Thyroid gland (tissue), 4 donors: Measurements from ENCODE around the gene ACSL3. TPM values are rescaled to one million over a fixed set of nuclear protein-coding genes. Genes with fewer than 3 reads are reported as not detected.

Experiments used
- DNase-seq, 2 donors: peaks; one replicate each; pipeline ENCODE4 v3.0.0-alpha.2; 2019
- H3K27ac ChIP-seq, 3 donors: fragments of 200-600 bp; sonication (generic); 1 replicate in 2 of 3; 2 replicates in 1 of 3; pipeline ENCODE4 v1.5.1; 2016 to 2019; ENCODE audit warnings: mild to moderate bottlenecking in 1 of 3, moderate library complexity in 1 of 3
- H3K27me3 ChIP-seq: fragments of 200-600 bp; sonication (generic); one replicate; pipeline ENCODE4 v1.5.1; 2019
- H3K36me3 ChIP-seq, 2 donors: fragments of 200-600 bp; sonication (generic); one replicate each; pipeline ENCODE4 v1.5.1; 2016 to 2019
- H3K4me1 ChIP-seq, 2 donors: fragments of 200-600 bp; sonication (generic); one replicate each; pipeline ENCODE4 v1.5.1; 2017 to 2019
- H3K4me3 ChIP-seq, 3 donors: fragments of 200-600 bp; sonication (generic); replicated peaks in 1 of 3; 1 replicate in 2 of 3; 2 replicates in 1 of 3; pipeline ENCODE4 v1.5.1; 2016; ENCODE audit warnings: mild to moderate bottlenecking in 1 of 3
- H3K9me3 ChIP-seq: fragments of 200-600 bp; sonication (generic); one replicate; pipeline ENCODE4 v1.5.1; 2017
- CTCF ChIP-seq, 6 experiments: fragments of 200-600 bp in 3 of 6; fragments of 450-650 bp in 3 of 6; sonication (generic) in 3 of 6; IDR thresholded peaks; one replicate each; pipeline ENCODE4 v1.5.1; 2016 to 2019; ENCODE audit warnings: antibody characterized with exemption in 6 of 6, mild to moderate bottlenecking in 2 of 6, inconsistent platforms in 1 of 6, moderate library complexity in 1 of 6
- POLR2A ChIP-seq, 2 donors: fragments of 450-650 bp; IDR thresholded peaks; one replicate each; pipeline ENCODE4 v1.6.1; 2017; ENCODE audit warnings: antibody characterized with exemption in 2 of 2, mild to moderate bottlenecking in 2 of 2, moderate library complexity in 1 of 2
- WGBS, 2 donors: methylation state at CpG; one replicate each; pipeline ENCODE4 v1.1.5; 2017; 5-methylcytosine and 5-hydroxymethylcytosine counted together
- intact Hi-C: fragments of 100-400 bp; cut with DNase I; formaldehyde crosslinking; loops from one replicate; pipeline ENCODE4 v1.15.1; 2023
- total RNA-seq, 4 donors: library from RNA; depleted of rRNA; stranded (reverse); fragments of >200 nt; gene quantifications; one replicate each; pipeline ENCODE4 v1.2.3, GENCODE V29; 2016

Gene ACSL3
- total RNA-seq, 4 donors from 2014 or later, result 62.0 to 85.8 (median 76.6) TPM

GRCh38 chr2:222944552-222944951 lies 83.7 kb downstream of the ACSL3 start:
- TF ChIP-seq POLR2A (IDR thresholded peaks at IDR 0.05), result no peak
- TF ChIP-seq CTCF (IDR thresholded peaks at IDR 0.05), result no peak
- no peak for DNase-seq
- Histone ChIP-seq H3K36me3 (peaks cover 0 to 2% of the 10 kb centered on the region in 2 donors), H3K4me3 (no peak overlapping the region), H3K9me3 (no peaks in the 10 kb centered on the region), H3K4me1 (no peaks in the 10 kb centered on the region), H3K27me3 (no peaks in the 10 kb centered on the region), H3K27ac (no peak overlapping the region)
- intact Hi-C loops, result no loop called here
- 85 to 95% methylated on average over 1 of the region's 1 CpG for WGBS, 2 donors

GRCh38 chr2:222944971-222945740 lies 84.3 kb downstream of the ACSL3 start:
- TF ChIP-seq POLR2A (IDR thresholded peaks at IDR 0.05) (no peak), CTCF (IDR thresholded peaks at IDR 0.05) (no peak)
- no peak overlapping the region for H3K27ac ChIP-seq
- DNase-seq, result no peak

GRCh38 chr2:222945887-222946286 lies 85.1 kb downstream of the ACSL3 start:
- H3K9me3 ChIP-seq, result no peaks in the 10 kb centered on the region
- no peaks in the 10 kb centered on the region for H3K27me3 ChIP-seq
- WGBS, 2 donors, result 71 to 73% methylated on average over 8 of the region's 8 CpGs
- no peak overlapping the region for H3K4me3 ChIP-seq
- H3K36me3 ChIP-seq, result peaks cover 0 to 2% of the 10 kb centered on the region in 2 donors
- no peak for DNase-seq
- intact Hi-C loops, result no loop called here
- no peaks in the 10 kb centered on the region for H3K4me1 ChIP-seq
- TF ChIP-seq POLR2A (IDR thresholded peaks at IDR 0.05), result no peak
- TF ChIP-seq CTCF (IDR thresholded peaks at IDR 0.05), result no peak
- H3K27ac ChIP-seq, result no peak overlapping the region

More at GRCh38 chr2:222944971-222945740, 84.3 kb downstream of the ACSL3 start:
- Histone ChIP-seq H3K9me3 (no peaks in the 10 kb centered on the region), H3K4me3 (no peak overlapping the region), H3K27me3 (no peaks in the 10 kb centered on the region), H3K4me1 (no peaks in the 10 kb centered on the region), H3K36me3 (peaks cover 0 to 2% of the 10 kb centered on the region in 2 donors)
- intact Hi-C loops, result no loop called here
- WGBS, 2 donors, result 94 to 95% methylated on average over 5 of the region's 5 CpGs

- no peaks in the 10 kb centered on the region for H3K4me1 ChIP-seq
- intact Hi-C loops, result no loop called here
- WGBS, 2 donors, result 75 to 84% methylated on average over 7 of the region's 7 CpGs
These were observed 86.0 kb downstream of the ACSL3 start for GRCh38 chr2:222946700-222947287.

More at GRCh38 chr2:222946700-222947287, 86.0 kb downstream of the ACSL3 start:
- Histone ChIP-seq H3K4me3 (no peak overlapping the region), H3K27ac (no peak overlapping the region), H3K36me3 (no peaks in the 10 kb centered on the region), H3K27me3 (no peaks in the 10 kb centered on the region), H3K9me3 (no peaks in the 10 kb centered on the region)
- DNase-seq, result no peak
- TF ChIP-seq CTCF (IDR thresholded peaks at IDR 0.05) (no peak), POLR2A (IDR thresholded peaks at IDR 0.05) (no peak)
